ENCODE measurements around the gene BACH1. TPM values are rescaled to one million over a fixed set of nuclear protein-coding genes. Genes with fewer than 3 reads are reported as not detected.

Gene BACH1
- total RNA-seq, 1 experiment from 2014 or later, result 48.7 TPM

GRCh38 chr21:29340228-29340627, 41.5 kb downstream of the BACH1 start (continued):
- TF ChIP-seq, protein P1, sequence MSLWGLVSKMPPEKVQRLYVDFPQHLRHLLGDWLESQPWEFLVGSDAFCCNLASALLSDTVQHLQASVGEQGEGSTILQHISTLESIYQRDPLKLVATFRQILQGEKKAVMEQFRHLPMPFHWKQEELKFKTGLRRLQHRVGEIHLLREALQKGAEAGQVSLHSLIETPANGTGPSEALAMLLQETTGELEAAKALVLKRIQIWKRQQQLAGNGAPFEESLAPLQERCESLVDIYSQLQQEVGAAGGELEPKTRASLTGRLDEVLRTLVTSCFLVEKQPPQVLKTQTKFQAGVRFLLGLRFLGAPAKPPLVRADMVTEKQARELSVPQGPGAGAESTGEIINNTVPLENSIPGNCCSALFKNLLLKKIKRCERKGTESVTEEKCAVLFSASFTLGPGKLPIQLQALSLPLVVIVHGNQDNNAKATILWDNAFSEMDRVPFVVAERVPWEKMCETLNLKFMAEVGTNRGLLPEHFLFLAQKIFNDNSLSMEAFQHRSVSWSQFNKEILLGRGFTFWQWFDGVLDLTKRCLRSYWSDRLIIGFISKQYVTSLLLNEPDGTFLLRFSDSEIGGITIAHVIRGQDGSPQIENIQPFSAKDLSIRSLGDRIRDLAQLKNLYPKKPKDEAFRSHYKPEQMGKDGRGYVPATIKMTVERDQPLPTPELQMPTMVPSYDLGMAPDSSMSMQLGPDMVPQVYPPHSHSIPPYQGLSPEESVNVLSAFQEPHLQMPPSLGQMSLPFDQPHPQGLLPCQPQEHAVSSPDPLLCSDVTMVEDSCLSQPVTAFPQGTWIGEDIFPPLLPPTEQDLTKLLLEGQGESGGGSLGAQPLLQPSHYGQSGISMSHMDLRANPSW (CRISPR knock-in tag; conservative IDR thresholded peaks at IDR 0.05; ENCODE audit: low read depth), result no peak
- TF ChIP-seq GABPB1 (CRISPR knock-in tag; IDR thresholded peaks at IDR 0.05) (no peak), MXD4 (CRISPR knock-in tag; IDR thresholded peaks at IDR 0.05; ENCODE audit: borderline replicate concordance) (no peak), ERG (CRISPR knock-in tag; IDR thresholded peaks at IDR 0.05) (no peak), NR3C1 (CRISPR knock-in tag; conservative IDR thresholded peaks at IDR 0.05; ENCODE audit: low read depth) (no peak)

DNA sequence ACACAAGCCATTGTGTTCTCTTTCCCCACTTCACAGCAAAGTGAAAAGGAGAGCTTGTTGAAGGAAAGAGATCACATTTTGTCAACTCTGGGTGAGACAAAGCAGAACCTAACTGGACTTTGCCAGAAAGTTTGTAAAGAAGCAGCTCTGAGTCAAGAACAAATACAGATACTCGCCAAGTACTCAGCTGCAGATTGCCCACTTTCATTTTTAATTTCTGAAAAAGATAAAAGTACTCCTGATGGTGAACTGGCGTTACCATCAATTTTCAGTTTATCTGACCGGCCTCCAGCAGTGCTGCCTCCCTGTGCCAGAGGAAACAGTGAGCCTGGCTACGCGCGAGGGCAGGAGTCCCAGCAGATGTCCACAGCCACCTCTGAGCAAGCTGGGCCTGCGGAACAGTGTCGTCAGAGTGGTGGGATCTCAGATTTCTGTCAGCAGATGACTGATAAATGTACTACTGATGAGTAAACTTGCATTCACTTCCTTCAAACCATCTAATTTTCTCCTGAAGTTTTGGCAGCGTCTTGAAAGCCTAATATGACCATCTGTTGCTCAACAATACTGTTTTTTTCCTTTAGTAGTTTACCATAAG, 43.7 kb downstream of the BACH1 start:
- DNase-seq (ENCODE audit: low spot score) (no peak), ATAC-seq (no peak)
- no peaks in the 10 kb centered on the region for H3K9me3 Mint-ChIP-seq
- CTCF ChIA-PET, result interaction anchor here (1.2 kb wide), 1 partner anchor 34 kb away, joined by 3 read pairs; no protein-coding TSS in a partner anchor
- TF ChIP-seq ZNF281 (CRISPR knock-in tag; IDR thresholded peaks at IDR 0.05), result no peak
- peak overlapping the region; percentile 46; the same call in 1 of the 2 replicates for H3K27ac Mint-ChIP-seq
- POLR2A ChIA-PET, result no interaction called here
- H3K4me1 Mint-ChIP-seq, result peaks cover 4% of the 10 kb centered on the region
- H3K4me3 Mint-ChIP-seq, result no peak overlapping the region
- H3K36me3 Mint-ChIP-seq, result peaks cover 5% of the 10 kb centered on the region; the same call in 1 of the 2 replicates
- no peaks in the 10 kb centered on the region for H3K27me3 Mint-ChIP-seq (ENCODE audit: low read depth)

- no peak for ATAC-seq
- POLR2A ChIA-PET, result no interaction called here
- no peak for DNase-seq (ENCODE audit: low spot score)
- no peak for TF ChIP-seq NFATC4 (CRISPR knock-in tag; IDR thresholded peaks at IDR 0.05)
- no peak for TF ChIP-seq ATF2 (CRISPR knock-in tag; IDR thresholded peaks at IDR 0.05; ENCODE audit: borderline replicate concordance, low read depth)
- no peak for TF ChIP-seq MYBL2 (CRISPR knock-in tag; IDR thresholded peaks at IDR 0.05)
- no peak for TF ChIP-seq MXD4 (CRISPR knock-in tag; IDR thresholded peaks at IDR 0.05; ENCODE audit: borderline replicate concordance)
- no peak for TF ChIP-seq RORB (CRISPR knock-in tag; IDR thresholded peaks at IDR 0.05)
- H3K36me3 Mint-ChIP-seq, result peaks cover 5% of the 10 kb centered on the region; the same call in 1 of the 2 replicates
- no peaks in the 10 kb centered on the region for H3K9me3 Mint-ChIP-seq
- H3K4me1 Mint-ChIP-seq, result peaks cover 4% of the 10 kb centered on the region
- H3K27ac Mint-ChIP-seq, result no peak overlapping the region
- no peaks in the 10 kb centered on the region for H3K27me3 Mint-ChIP-seq (ENCODE audit: low read depth)
- CTCF ChIA-PET, result no interaction called here
- H3K4me3 Mint-ChIP-seq, result no peak overlapping the region
These were observed 44.8 kb downstream of the BACH1 start for GRCh38 chr21:29343519-29343918.

GRCh38 chr21:29346281-29346680, 47.6 kb downstream of the BACH1 start:
- no peak overlapping the region for H3K27ac Mint-ChIP-seq
- H3K27me3 Mint-ChIP-seq (ENCODE audit: low read depth), result no peaks in the 10 kb centered on the region
- CTCF ChIA-PET, result no interaction called here
- POLR2A ChIA-PET, result no interaction called here
- ATAC-seq, result no peak
- peaks cover 5% of the 10 kb centered on the region; the same call in 1 of the 2 replicates for H3K36me3 Mint-ChIP-seq
- H3K4me1 Mint-ChIP-seq, result no peaks in the 10 kb centered on the region
- no peaks in the 10 kb centered on the region for H3K9me3 Mint-ChIP-seq
- no peak overlapping the region for H3K4me3 Mint-ChIP-seq
- DNase-seq (ENCODE audit: low spot score), result no peak
- TF ChIP-seq HMGA2 (CRISPR knock-in tag; IDR thresholded peaks at IDR 0.05) (no peak), TP53 (CRISPR knock-in tag; IDR thresholded peaks at IDR 0.05) (no peak), PRRX2 (CRISPR knock-in tag; IDR thresholded peaks at IDR 0.05) (no peak), ELF4 (CRISPR knock-in tag; IDR thresholded peaks at IDR 0.05; ENCODE audit: low read depth) (no peak), ERG (CRISPR knock-in tag; IDR thresholded peaks at IDR 0.05) (no peak)
- TF ChIP-seq, protein P2, sequence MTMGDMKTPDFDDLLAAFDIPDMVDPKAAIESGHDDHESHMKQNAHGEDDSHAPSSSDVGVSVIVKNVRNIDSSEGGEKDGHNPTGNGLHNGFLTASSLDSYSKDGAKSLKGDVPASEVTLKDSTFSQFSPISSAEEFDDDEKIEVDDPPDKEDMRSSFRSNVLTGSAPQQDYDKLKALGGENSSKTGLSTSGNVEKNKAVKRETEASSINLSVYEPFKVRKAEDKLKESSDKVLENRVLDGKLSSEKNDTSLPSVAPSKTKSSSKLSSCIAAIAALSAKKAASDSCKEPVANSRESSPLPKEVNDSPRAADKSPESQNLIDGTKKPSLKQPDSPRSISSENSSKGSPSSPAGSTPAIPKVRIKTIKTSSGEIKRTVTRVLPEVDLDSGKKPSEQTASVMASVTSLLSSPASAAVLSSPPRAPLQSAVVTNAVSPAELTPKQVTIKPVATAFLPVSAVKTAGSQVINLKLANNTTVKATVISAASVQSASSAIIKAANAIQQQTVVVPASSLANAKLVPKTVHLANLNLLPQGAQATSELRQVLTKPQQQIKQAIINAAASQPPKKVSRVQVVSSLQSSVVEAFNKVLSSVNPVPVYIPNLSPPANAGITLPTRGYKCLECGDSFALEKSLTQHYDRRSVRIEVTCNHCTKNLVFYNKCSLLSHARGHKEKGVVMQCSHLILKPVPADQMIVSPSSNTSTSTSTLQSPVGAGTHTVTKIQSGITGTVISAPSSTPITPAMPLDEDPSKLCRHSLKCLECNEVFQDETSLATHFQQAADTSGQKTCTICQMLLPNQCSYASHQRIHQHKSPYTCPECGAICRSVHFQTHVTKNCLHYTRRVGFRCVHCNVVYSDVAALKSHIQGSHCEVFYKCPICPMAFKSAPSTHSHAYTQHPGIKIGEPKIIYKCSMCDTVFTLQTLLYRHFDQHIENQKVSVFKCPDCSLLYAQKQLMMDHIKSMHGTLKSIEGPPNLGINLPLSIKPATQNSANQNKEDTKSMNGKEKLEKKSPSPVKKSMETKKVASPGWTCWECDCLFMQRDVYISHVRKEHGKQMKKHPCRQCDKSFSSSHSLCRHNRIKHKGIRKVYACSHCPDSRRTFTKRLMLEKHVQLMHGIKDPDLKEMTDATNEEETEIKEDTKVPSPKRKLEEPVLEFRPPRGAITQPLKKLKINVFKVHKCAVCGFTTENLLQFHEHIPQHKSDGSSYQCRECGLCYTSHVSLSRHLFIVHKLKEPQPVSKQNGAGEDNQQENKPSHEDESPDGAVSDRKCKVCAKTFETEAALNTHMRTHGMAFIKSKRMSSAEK (CRISPR knock-in tag; IDR thresholded peaks at IDR 0.05; ENCODE audit: borderline replicate concordance), result no peak

All from WTC11 (cell line).